ELR (cell line): ENCODE measurements around the gene GALP.
"Not testable (repeated sequence)": the region's sequence is repeated elsewhere in the genome, so short reads cannot be mapped to it uniquely, and the experiment has no call there.

ENCODE experiments used
- DNase-seq: peaks from one replicate; pipeline ENCODE4 v3.0.0-alpha.2; 2015; ENCODE audit warnings: low read depth

Gene GALP

DNA sequence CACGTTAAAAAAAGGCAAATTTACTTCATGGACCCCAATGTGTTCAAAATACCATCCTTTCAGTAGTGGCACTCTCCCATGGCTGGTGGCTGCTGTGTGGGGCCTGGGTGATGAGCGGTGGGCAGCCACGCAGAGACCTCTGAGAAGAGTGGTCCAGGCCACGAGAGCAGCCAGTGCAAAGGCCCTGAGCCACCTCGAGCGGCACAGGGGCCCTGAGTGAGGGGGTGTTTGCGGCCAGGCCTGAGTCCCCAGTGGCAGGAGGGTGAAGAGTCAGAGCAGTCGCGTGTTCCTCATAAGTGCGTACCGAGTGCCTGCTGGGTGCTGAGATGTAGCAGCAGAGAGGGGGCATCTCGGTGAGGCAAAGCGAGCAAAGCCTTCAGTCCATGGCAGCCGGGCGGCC lies 27.7 kb upstream of the GALP start:
- DNase-seq, result no peak

DNA sequence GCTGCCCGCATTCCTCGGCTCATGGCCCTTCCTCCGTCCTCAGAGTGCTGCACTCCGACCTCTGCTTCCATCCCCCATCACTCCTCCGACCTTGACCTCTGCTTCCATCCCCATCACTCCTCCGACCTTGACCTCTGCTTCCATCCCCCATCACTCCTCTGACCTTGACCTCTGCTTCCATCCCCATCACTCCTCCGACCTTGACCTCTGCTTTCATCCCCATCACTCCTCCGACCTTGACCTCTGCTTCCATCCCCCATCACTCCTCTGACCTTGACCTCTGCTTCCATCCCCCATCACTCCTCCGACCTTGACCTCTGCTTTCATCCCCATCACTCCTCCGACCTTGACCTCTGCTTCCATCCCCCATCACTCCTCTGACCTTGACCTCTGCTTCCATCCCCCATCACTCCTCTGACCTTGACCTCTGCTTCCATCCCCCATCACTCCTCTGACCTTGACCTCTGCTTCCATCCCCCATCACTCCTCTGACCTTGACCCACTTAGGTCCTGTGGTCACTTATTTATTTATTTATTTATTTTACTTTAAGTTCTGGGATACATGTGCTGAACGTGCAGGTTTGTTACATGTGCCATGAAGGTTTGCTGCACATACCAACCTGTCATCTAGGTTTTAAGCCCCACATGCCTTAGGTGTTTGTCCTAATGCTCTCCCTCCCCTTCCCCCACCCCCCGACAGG lies 26.7 kb upstream of the GALP start:
- not testable (repeated sequence) for DNase-seq

DNA sequence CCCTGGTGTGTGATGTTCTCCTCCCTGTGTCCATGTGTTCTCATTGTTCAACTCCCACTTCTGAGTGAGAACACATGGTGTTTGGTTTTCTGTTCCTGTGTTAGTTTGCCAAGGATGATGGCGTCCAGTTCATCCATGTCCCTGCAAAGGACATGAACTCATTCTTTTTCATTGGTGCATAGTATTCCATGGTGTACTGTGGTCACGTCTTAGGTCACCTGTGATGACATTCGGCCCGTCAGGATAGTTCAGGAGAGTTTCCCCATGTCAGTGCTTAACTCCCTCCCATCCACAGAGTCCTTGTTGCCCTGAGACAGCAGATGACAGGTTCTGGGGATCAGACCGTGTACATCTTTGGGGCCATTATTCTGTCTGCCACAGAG lies 26.2 kb upstream of the GALP start:
- DNase-seq, result no peak

- DNase-seq, result no peak
Observed at GRCh38 chr19:56150358-56150757, 25.4 kb upstream of the GALP start.

GRCh38 chr19:56152644-56153043 lies 23.2 kb upstream of the GALP start:
- no peak for DNase-seq

GRCh38 chr19:56153507-56153906 lies 22.3 kb upstream of the GALP start:
- DNase-seq, result no peak

DNA sequence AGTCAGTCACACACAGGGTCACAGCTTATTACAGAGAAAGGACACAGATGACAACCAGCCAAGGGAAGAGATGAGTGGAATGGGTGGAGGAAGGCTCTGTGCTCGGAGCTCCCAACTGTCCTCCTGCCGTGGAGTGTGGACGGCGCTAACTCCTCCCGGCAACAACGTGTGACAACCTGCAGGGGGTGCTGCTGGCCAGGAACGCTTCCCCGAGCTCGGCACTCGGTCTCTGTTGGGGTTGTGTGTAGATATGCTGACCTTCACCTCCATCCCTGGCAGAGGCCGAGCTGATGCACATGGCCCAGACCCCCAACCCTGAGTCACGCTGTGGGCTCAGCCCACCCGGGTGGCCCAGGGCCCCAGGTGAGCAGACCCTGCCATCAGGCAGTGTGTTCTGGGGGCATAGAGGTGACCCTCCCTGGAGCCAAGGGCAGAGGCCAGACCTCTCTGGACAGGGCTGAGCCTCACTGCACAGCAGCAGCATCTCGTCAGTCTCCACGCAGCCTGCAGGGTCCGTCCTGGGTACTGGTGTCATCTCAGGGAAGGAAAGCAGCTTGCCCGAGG lies 20.6 kb upstream of the GALP start:
- DNase-seq, result no peak

DNA sequence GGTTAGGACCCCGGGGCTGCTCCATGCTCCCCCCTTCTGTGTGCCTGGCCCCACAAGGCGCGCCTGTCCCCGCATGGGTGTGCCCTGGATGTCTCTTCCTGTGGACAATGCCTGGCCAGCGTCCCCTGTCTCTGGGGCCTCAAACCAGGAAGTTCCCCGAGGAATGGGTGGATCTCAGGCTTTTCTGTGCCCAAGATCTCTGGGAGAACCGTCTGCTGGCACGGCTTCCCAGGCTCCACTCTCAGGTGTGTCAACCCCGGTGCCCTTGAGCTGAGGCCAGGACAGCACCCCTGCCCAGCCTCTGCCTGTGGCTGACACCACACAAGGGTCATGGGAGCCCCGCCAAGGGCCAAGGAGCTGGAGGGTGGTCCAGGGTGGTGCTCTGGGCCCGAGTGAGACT lies 19.0 kb upstream of the GALP start:
- no peak for DNase-seq

DNA sequence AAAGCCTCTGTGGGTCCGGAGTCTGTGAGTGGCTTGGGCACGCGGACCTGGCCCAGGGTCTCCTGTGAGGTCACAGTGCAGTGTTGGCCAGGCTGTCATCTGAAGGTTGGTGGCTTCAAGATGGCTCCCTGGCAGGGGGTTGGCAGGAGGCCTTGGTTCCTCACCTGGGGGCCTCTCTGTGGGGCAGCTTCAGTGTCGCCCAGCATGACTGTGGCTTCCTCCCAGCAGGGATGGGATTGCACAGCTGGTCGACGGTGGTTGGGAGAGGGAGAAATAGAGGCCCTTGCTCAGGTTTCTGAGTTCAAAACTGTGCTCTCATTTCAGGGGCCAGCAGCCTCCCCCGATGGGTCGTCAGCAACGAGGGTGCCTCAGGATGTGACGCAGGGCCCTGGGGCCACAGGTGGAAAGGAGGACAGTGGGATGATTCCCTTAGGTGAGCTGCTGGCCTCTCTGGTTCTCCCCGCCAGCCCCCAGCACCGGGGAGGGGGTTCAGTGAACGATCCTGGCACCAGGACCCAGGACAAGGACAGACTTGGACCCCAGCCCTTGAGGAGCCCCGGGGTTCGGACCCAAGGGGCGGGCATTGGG lies 17.5 kb upstream of the GALP start:
- no peak for DNase-seq

GRCh38 chr19:56159009-56159559 lies 16.7 kb upstream of the GALP start:
- no peak for DNase-seq

- no peak for DNase-seq
Observed at GRCh38 chr19:56159622-56160271, 16.1 kb upstream of the GALP start.

DNA sequence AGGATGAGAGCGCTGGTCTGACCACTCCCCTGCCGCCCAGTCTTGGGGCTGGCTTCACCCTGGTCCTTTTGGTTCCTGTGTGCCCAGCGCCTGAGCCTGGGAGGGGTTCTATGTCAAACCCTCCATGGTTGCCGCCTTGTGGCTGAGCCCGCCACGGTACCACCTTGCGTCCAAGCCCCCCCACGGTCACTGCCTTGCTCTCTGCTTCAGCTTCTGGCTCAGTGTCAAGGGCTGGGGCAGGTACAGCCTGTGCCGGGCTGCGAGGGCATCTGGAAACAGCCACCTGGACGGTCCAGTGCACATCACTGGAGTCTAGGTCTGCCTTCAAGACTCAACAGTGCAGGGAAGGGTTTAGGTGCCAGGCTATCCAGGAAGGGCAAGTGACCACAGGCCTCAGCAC lies 14.3 kb upstream of the GALP start:
- DNase-seq, result no peak

- DNase-seq, result peak; percentile 54
Observed at GRCh38 chr19:56162258-56162657, 13.6 kb upstream of the GALP start.

- no peak for DNase-seq
Observed at GRCh38 chr19:56163097-56163496, 12.7 kb upstream of the GALP start.

GRCh38 chr19:56167064-56167578 lies 8.7 kb upstream of the GALP start:
- DNase-seq, result peak; percentile 12

DNA sequence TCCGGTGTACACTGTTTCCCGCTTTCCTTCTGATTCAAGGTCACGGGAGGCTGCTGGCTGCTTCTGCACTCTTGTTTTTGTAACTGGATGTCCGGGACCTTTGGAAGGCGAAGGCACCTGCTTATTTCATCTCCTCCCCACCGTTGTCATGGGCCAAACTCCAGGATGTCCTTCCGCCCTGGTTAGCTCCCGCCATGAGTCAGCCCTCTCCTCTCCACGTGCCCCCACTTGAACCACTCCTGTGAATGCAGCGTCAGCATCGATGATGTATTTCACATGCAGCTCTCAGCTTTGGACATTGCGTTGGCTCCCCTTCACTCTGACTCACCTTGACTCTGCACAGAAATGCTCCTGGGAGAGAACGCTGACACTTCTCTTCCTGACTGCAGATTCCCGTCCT lies 5.5 kb upstream of the GALP start:
- DNase-seq, result peak; percentile 76

GRCh38 chr19:56174086-56174485 lies 1.7 kb upstream of the GALP start:
- DNase-seq, result no peak

GRCh38 chr19:56174550-56174949 lies 1.3 kb upstream of the GALP start:
- no peak for DNase-seq

GRCh38 chr19:56176310-56176709 lies 502 bp downstream of the GALP start:
- DNase-seq, result not testable (repeated sequence)

DNA sequence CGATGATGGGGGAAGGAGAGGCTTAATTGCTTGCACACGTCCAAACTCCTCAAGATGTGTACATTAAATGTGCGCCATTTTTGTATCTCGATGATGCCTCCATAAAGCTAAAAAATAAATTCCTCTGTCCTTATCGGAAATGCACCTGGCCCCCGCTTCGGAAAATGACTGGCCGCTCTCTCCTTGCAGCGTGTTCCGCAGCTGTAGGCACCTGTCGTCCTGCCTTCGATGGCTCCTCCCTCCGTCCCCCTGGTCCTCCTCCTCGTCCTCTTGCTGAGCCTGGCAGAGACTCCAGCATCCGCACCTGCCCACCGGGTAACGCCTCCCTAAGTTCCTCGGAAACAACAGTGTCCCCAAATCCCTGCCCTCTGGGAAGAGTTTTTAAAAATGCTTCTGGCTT lies 1.1 kb downstream of the GALP start:
- no peak for DNase-seq

GRCh38 chr19:56177564-56178243 lies 1.9 kb downstream of the GALP start:
- DNase-seq, result no peak

- no peak for DNase-seq
Observed at GRCh38 chr19:56189785-56190184, 14.0 kb downstream of the GALP start.
